ENCODE measurements around the gene AGPAT2.

DNA sequence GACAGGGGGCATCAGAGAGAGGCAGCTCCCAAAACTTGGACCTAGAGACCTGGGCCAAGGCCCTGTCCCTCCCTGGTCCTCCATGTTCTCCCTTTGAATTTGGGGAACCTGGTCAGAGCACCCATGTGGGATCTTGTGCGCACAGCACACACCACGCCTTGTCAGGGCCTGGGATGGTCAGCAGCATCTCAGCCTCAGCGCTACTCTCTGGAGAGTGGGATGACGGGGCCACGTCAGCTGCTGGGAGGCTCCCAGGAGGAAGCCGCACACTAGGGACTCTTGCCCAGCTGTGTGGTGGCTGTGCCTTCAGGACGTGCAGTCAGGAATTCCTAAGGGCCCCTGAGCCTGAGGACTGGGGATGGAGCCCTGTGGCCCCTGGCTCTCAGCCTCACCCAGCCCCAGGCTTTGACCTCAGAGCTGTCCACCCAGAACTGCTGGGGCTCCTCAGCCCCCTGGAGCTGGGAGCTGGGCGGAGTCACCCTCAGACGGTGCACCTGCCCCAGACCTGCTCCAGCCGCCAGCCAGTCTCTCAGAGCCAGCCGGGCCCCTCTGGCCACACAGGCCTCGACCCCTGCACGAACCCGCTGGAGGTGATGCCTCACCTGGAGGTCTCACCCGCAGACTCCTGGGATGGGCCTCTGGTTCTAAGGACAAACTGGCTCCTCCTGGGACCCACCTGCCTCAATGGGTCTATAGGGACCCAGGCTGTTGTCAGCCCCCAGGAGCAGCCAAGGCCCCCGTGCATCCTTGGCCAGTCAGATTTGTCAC lies 62.9 kb downstream of the AGPAT2 start:
- TF ChIP-seq, protein P1, sequence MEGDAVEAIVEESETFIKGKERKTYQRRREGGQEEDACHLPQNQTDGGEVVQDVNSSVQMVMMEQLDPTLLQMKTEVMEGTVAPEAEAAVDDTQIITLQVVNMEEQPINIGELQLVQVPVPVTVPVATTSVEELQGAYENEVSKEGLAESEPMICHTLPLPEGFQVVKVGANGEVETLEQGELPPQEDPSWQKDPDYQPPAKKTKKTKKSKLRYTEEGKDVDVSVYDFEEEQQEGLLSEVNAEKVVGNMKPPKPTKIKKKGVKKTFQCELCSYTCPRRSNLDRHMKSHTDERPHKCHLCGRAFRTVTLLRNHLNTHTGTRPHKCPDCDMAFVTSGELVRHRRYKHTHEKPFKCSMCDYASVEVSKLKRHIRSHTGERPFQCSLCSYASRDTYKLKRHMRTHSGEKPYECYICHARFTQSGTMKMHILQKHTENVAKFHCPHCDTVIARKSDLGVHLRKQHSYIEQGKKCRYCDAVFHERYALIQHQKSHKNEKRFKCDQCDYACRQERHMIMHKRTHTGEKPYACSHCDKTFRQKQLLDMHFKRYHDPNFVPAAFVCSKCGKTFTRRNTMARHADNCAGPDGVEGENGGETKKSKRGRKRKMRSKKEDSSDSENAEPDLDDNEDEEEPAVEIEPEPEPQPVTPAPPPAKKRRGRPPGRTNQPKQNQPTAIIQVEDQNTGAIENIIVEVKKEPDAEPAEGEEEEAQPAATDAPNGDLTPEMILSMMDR (conservative IDR thresholded peaks at IDR 0.05; ENCODE audit: low read depth in 2 of 2) = no peak
- TF ChIP-seq EZH2 (IDR thresholded peaks at IDR 0.05; ENCODE audit: low read depth, unreplicated experiment) (no peak), EZH2phosphoT487 (IDR thresholded peaks at IDR 0.05; ENCODE audit: unreplicated experiment) (no peak)
- TF ChIP-seq, protein P2, sequence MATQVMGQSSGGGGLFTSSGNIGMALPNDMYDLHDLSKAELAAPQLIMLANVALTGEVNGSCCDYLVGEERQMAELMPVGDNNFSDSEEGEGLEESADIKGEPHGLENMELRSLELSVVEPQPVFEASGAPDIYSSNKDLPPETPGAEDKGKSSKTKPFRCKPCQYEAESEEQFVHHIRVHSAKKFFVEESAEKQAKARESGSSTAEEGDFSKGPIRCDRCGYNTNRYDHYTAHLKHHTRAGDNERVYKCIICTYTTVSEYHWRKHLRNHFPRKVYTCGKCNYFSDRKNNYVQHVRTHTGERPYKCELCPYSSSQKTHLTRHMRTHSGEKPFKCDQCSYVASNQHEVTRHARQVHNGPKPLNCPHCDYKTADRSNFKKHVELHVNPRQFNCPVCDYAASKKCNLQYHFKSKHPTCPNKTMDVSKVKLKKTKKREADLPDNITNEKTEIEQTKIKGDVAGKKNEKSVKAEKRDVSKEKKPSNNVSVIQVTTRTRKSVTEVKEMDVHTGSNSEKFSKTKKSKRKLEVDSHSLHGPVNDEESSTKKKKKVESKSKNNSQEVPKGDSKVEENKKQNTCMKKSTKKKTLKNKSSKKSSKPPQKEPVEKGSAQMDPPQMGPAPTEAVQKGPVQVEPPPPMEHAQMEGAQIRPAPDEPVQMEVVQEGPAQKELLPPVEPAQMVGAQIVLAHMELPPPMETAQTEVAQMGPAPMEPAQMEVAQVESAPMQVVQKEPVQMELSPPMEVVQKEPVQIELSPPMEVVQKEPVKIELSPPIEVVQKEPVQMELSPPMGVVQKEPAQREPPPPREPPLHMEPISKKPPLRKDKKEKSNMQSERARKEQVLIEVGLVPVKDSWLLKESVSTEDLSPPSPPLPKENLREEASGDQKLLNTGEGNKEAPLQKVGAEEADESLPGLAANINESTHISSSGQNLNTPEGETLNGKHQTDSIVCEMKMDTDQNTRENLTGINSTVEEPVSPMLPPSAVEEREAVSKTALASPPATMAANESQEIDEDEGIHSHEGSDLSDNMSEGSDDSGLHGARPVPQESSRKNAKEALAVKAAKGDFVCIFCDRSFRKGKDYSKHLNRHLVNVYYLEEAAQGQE (IDR thresholded peaks at IDR 0.05; ENCODE audit: unreplicated experiment) = no peak
